Parathyroid adenoma (tissue), 2 donors: ENCODE data around the gene SPP2.

ENCODE experiments used
- H2AFZ ChIP-seq: fragments of 300-600 bp; sonication (generic); one replicate; pipeline ENCODE4 v1.7.0; 2017; ENCODE audit warnings: antibody characterized with exemption, mild to moderate bottlenecking
- H3K27ac ChIP-seq: fragments of 300-600 bp; sonication (generic); one replicate; pipeline ENCODE4 v1.7.0; 2017
- H3K27me3 ChIP-seq: fragments of 300-600 bp; sonication (generic); one replicate; pipeline ENCODE4 v1.7.0; 2017; ENCODE audit warnings: low read length; ENCODE audit not compliant: control insufficient read depth, insufficient read depth
- H3K36me3 ChIP-seq: fragments of 300-600 bp; sonication (generic); one replicate; pipeline ENCODE4 v1.7.0; 2017; ENCODE audit warnings: low read length; ENCODE audit not compliant: control insufficient read depth, insufficient read depth
- H3K4me1 ChIP-seq: fragments of 300-600 bp; sonication (generic); one replicate; pipeline ENCODE4 v1.7.0; 2017; ENCODE audit warnings: control low read depth
- H3K4me2 ChIP-seq: fragments of 300-600 bp; sonication (generic); one replicate; pipeline ENCODE4 v1.7.0; 2017; ENCODE audit warnings: low read length
- H3K4me3 ChIP-seq: fragments of 300-600 bp; sonication (generic); one replicate; pipeline ENCODE4 v1.7.0; 2017; ENCODE audit warnings: low read depth, low read length
- H3K79me2 ChIP-seq: fragments of 300-600 bp; sonication (generic); one replicate; pipeline ENCODE4 v1.7.0; 2017; ENCODE audit warnings: control low read depth
- H3K9ac ChIP-seq: fragments of 300-600 bp; sonication (generic); one replicate; pipeline ENCODE4 v1.7.0; 2017; ENCODE audit warnings: mild to moderate bottlenecking
- H3K9me3 ChIP-seq: fragments of 300-600 bp; sonication (generic); one replicate; pipeline ENCODE4 v1.7.0; 2017; ENCODE audit warnings: low read length; ENCODE audit not compliant: control insufficient read depth
- CTCF ChIP-seq: fragments of 300-600 bp; sonication (generic); IDR thresholded peaks from one replicate; pipeline ENCODE4 v1.7.0; 2017; ENCODE audit warnings: antibody characterized with exemption, mild to moderate bottlenecking
- donor health status: primary hyperparathyroidism.

SPP2 gene

GRCh38 chr2:234100686-234101085 is 50.2 kb downstream of the SPP2 start:
- Histone ChIP-seq H3K79me2 (no peaks in the 10 kb centered on the region), H3K4me3 (no peak overlapping the region), H3K9me3 (no peaks in the 10 kb centered on the region), H3K4me1 (no peaks in the 10 kb centered on the region), H3K36me3 (no peaks in the 10 kb centered on the region), H3K27ac (no peak overlapping the region), H3K9ac (no peak overlapping the region), H2AFZ (no peak overlapping the region), H3K27me3 (no peaks in the 10 kb centered on the region), H3K4me2 (no peak overlapping the region)
- TF ChIP-seq CTCF = no peak

GRCh38 chr2:234102112-234102511 is 51.6 kb downstream of the SPP2 start:
- H3K4me3 ChIP-seq = no peak overlapping the region
- no peak overlapping the region for H3K9ac ChIP-seq
- H3K4me2 ChIP-seq = no peak overlapping the region
- H3K27me3 ChIP-seq = no peaks in the 10 kb centered on the region
- no peak overlapping the region for H3K27ac ChIP-seq
- no peaks in the 10 kb centered on the region for H3K36me3 ChIP-seq
- H2AFZ ChIP-seq = no peak overlapping the region
- no peaks in the 10 kb centered on the region for H3K79me2 ChIP-seq
- H3K4me1 ChIP-seq = no peaks in the 10 kb centered on the region
- no peaks in the 10 kb centered on the region for H3K9me3 ChIP-seq
- no peak for TF ChIP-seq CTCF

- Histone ChIP-seq H3K4me2 (no peak overlapping the region), H3K9me3 (no peaks in the 10 kb centered on the region), H3K4me3 (no peak overlapping the region), H3K9ac (no peak overlapping the region), H3K36me3 (no peaks in the 10 kb centered on the region), H3K4me1 (no peaks in the 10 kb centered on the region), H3K27ac (no peak overlapping the region), H2AFZ (no peak overlapping the region), H3K27me3 (no peaks in the 10 kb centered on the region), H3K79me2 (no peaks in the 10 kb centered on the region)
- no peak for TF ChIP-seq CTCF
These were observed 57.4 kb downstream of the SPP2 start for GRCh38 chr2:234107861-234108260.

DNA sequence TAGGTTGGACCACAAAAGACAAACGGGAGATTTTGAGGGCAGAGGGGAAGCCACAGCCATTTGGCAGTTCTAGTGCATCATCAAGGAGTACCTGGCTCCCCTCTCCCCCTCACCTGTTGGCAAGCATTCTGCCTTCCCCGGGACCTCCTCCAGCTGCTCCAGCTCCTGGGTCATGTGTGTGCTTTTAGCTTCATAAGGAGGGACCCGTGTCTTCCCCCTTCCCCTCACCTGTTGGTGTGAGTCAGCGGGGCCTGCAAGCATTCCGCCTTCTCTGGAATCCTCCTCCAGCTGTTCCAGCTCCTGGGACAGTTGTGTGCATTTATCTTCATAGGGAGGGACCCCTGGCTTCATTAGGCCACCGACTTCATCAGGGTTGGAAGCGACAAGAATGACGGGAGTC is 58.8 kb downstream of the SPP2 start:
- H2AFZ ChIP-seq = no peak overlapping the region
- H3K4me2 ChIP-seq = no peak overlapping the region
- no peak for TF ChIP-seq CTCF
- no peak overlapping the region for H3K9ac ChIP-seq
- H3K27me3 ChIP-seq = no peaks in the 10 kb centered on the region
- no peaks in the 10 kb centered on the region for H3K79me2 ChIP-seq
- H3K9me3 ChIP-seq = no peaks in the 10 kb centered on the region
- H3K4me3 ChIP-seq = no peak overlapping the region
- no peak overlapping the region for H3K27ac ChIP-seq
- no peaks in the 10 kb centered on the region for H3K4me1 ChIP-seq
- H3K36me3 ChIP-seq = no peaks in the 10 kb centered on the region

- Histone ChIP-seq H3K36me3 (no peaks in the 10 kb centered on the region), H3K9me3 (no peaks in the 10 kb centered on the region), H2AFZ (no peak overlapping the region), H3K4me3 (no peak overlapping the region), H3K4me1 (no peaks in the 10 kb centered on the region), H3K4me2 (no peak overlapping the region), H3K9ac (no peak overlapping the region), H3K27ac (no peak overlapping the region), H3K79me2 (no peaks in the 10 kb centered on the region), H3K27me3 (no peaks in the 10 kb centered on the region)
- TF ChIP-seq CTCF = no peak
These were observed 59.7 kb downstream of the SPP2 start for GRCh38 chr2:234110219-234110618.
